Stomach smooth muscle (tissue), 2 donors: ENCODE results near the gene TCF7L1.
A peak's percentile ranks its signal among the peaks of the same experiment; 100 is the strongest.

Source experiments
- H3K27ac ChIP-seq: one replicate; pipeline ENCODE4 v1.7.0; 2013; ENCODE audit warnings: mild to moderate bottlenecking, low read length, inconsistent platforms
- H3K27me3 ChIP-seq, 2 donors: one replicate each; pipeline ENCODE4 v1.7.0; 2013; ENCODE audit warnings: low read length in 2 of 2; ENCODE audit not compliant: insufficient read depth in 2 of 2, control insufficient read depth in 1 of 2
- H3K36me3 ChIP-seq, 2 donors: one replicate each; pipeline ENCODE4 v1.7.0; 2013; ENCODE audit warnings: low read length in 2 of 2; ENCODE audit not compliant: control insufficient read depth in 2 of 2, insufficient read depth in 2 of 2
- H3K4me1 ChIP-seq: one replicate; pipeline ENCODE4 v1.7.0; 2013; ENCODE audit warnings: low read length; ENCODE audit not compliant: control insufficient read depth, insufficient read depth
- H3K4me3 ChIP-seq, 2 donors: one replicate each; pipeline ENCODE4 v1.7.0; 2013; ENCODE audit warnings: low read length in 2 of 2
- H3K9ac ChIP-seq, 2 donors: one replicate each; pipeline ENCODE4 v1.7.0; 2013; ENCODE audit warnings: low read length in 2 of 2, mild to moderate bottlenecking in 1 of 2
- H3K9me3 ChIP-seq, 2 donors: one replicate each; pipeline ENCODE4 v1.7.0; 2013; ENCODE audit warnings: low read length in 2 of 2; ENCODE audit not compliant: control insufficient read depth in 2 of 2
- donor health status: healthy.
- donor health status: Pancreatic carcinoma.

TCF7L1 gene

GRCh38 chr2:85355073-85355410 lies 221.8 kb downstream of the TCF7L1 start:
- H3K9me3 ChIP-seq, result no peaks in the 10 kb centered on the region
- H3K4me1 ChIP-seq, result peaks cover 28% of the 10 kb centered on the region
- peaks cover 17 to 24% of the 10 kb centered on the region in 2 donors for H3K36me3 ChIP-seq

GRCh38 chr2:85355521-85355920 lies 222.3 kb downstream of the TCF7L1 start:
- peak overlapping the region; percentile 98 to 99 for H3K9ac ChIP-seq
- H3K27me3 ChIP-seq, result no peaks in the 10 kb centered on the region
- no peak overlapping the region for H3K27ac ChIP-seq
- H3K4me1 ChIP-seq, result peaks cover 28% of the 10 kb centered on the region
- peak overlapping the region; percentile 99 to 100 for H3K4me3 ChIP-seq
- H3K36me3 ChIP-seq, result peaks cover 14 to 19% of the 10 kb centered on the region in 2 donors
- no peaks in the 10 kb centered on the region for H3K9me3 ChIP-seq

More at GRCh38 chr2:85355073-85355410, 221.8 kb downstream of the TCF7L1 start:
- Histone ChIP-seq H3K4me3 (peak overlapping the region; percentile 99 to 100), H3K9ac (peak overlapping the region; percentile 98 to 99), H3K27me3 (no peaks in the 10 kb centered on the region), H3K27ac (peak overlapping the region; percentile 90)

DNA sequence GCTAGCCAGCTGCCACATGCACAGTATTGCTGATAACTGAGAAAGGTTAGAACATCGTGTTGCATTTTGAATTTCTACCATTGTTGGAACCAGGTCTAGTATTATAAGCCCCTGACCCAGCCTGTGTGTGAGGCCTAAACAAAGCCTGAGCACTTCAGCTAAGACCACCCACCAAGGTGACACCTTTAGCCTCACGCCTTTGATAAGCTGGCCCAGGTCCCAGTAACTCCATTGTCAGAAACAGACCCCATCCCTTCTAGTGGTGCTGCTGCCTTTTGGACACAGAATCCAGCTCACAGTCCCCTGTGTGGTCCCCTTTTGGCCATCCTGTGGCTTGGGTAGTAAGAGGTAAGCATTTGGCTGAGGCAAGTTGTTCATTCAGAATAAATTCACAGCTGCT lies 223.0 kb downstream of the TCF7L1 start:
- Histone ChIP-seq H3K4me3 (peak overlapping the region in 1 of 2 donors; percentile 99), H3K36me3 (peaks cover 14 to 18% of the 10 kb centered on the region in 2 donors), H3K4me1 (peaks cover 28% of the 10 kb centered on the region), H3K9me3 (no peaks in the 10 kb centered on the region), H3K27ac (no peak overlapping the region), H3K27me3 (no peaks in the 10 kb centered on the region), H3K9ac (no peak overlapping the region)

DNA sequence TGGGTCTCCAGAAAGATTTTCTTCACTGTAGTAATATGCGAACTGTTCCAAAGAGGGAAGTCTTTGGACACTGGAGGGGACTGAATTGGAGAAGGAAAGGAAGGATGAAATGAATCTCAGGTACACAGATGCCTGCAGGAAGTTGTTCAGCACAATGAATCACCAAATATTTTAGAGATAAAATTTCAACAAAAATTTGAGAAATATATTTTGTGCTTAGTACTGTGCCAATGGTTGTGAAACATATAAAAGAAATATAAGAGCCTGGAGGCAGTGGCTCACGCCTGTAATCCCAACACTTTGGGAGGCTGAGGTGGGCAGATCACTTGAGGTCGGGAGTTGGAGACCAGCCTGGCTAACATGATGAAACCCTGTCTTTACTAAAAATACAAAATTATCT lies 224.5 kb downstream of the TCF7L1 start:
- no peaks in the 10 kb centered on the region for H3K27me3 ChIP-seq
- H3K9me3 ChIP-seq, result no peaks in the 10 kb centered on the region
- peaks cover 17 to 21% of the 10 kb centered on the region in 2 donors for H3K36me3 ChIP-seq
- H3K27ac ChIP-seq, result no peak overlapping the region
- H3K4me3 ChIP-seq, result no peak overlapping the region
- no peak overlapping the region for H3K9ac ChIP-seq
- H3K4me1 ChIP-seq, result peaks cover 27% of the 10 kb centered on the region
